SK-N-SH (cell line): Measurements from ENCODE around the gene IZUMO1. TPM values are rescaled to one million over a fixed set of nuclear protein-coding genes. Genes with fewer than 3 reads are reported as not detected.

ENCODE experiments used
- CTCF ChIA-PET: fragments of 300-600, 350-600 bp; formaldehyde crosslinking; extraction: SDS; loops from one replicate; lab custom pipeline; 2021; lab: Yijun Ruan, JAX
- POLR2A ChIA-PET: fragments of 350-600 bp; sonication (Branson Sonifier 250); formaldehyde crosslinking; extraction: SDS; loops from one replicate; lab custom pipeline; 2020; ENCODE audit warnings: antibody characterized with exemption, inconsistent platforms; lab: Yijun Ruan, JAX
- DNase-seq: peaks from one replicate; pipeline ENCODE4 v3.0.0; 2012
- H2AFZ ChIP-seq: fragments of 200-600 bp; sonication (generic); 2 replicates; pipeline ENCODE4 v1.8.1; 2016; ENCODE audit warnings: antibody characterized with exemption, mild to moderate bottlenecking, low read depth
- H3F3A ChIP-seq: fragments of 200-600 bp; sonication (generic); replicated peaks from 2 replicates; pipeline ENCODE3; 2016; ENCODE audit warnings: antibody characterized with exemption, mild to moderate bottlenecking; ENCODE audit not compliant: insufficient read depth
- H3K27ac ChIP-seq, 2 experiments: fragments of 200-500 bp in 1 of 2; fragments of 200-600 bp in 1 of 2; sonication (Bioruptor generic) in 1 of 2; sonication (generic), shearing (Covaris generic) in 1 of 2; 2 replicates each; pipeline versions ENCODE4 v1.5.1 to v1.6.1; 2014 to 2016; ENCODE audit warnings: low read depth in 2 of 2, inconsistent platforms in 1 of 2, low read length in 1 of 2, mild to moderate bottlenecking in 1 of 2, mixed read lengths in 1 of 2
- H3K27me3 ChIP-seq: fragments of 200-600 bp; sonication (generic), shearing (Covaris generic); 2 replicates; pipeline ENCODE4 v1.6.1; 2016; ENCODE audit warnings: mixed run types; ENCODE audit not compliant: insufficient read depth
- H3K36me3 ChIP-seq, 2 experiments: fragments of 200-500 bp in 1 of 2; fragments of 200-600 bp in 1 of 2; sonication (Bioruptor generic) in 1 of 2; sonication (generic) in 1 of 2; replicated peaks in 1 of 2; 2 replicates each; pipeline versions ENCODE3 to v1.5.1; 2014 to 2016; ENCODE audit warnings: low read length in 1 of 2, mild to moderate bottlenecking in 1 of 2; ENCODE audit not compliant: insufficient read depth in 2 of 2, control insufficient read depth in 1 of 2
- H3K4me1 ChIP-seq, 2 experiments: fragments of 200-500 bp in 1 of 2; fragments of 200-600 bp in 1 of 2; sonication (Bioruptor generic) in 1 of 2; sonication (generic), shearing (Covaris generic) in 1 of 2; 2 replicates each; pipeline versions ENCODE4 v1.5.1 to v1.6.1; 2014 to 2016; ENCODE audit warnings: low read depth in 1 of 2, low read length in 1 of 2, mixed run types in 1 of 2; ENCODE audit not compliant: insufficient read depth in 2 of 2, control insufficient read depth in 1 of 2
- H3K4me2 ChIP-seq: fragments of 200-600 bp; sonication (generic), shearing (Covaris generic); 2 replicates; pipeline ENCODE4 v1.6.1; 2017; ENCODE audit warnings: mixed run types
- H3K4me3 ChIP-seq, 2 experiments: fragments of 200-500 bp in 1 of 2; fragments of 200-600 bp in 1 of 2; sonication (Bioruptor generic) in 1 of 2; sonication (generic), shearing (Covaris generic) in 1 of 2; 2 replicates each; pipeline versions ENCODE4 v1.5.1 to v1.8.1; 2014 to 2016; ENCODE audit warnings: low read depth in 2 of 2, inconsistent platforms in 1 of 2, low read length in 1 of 2, mild to moderate bottlenecking in 1 of 2, mixed read lengths in 1 of 2, moderate library complexity in 1 of 2
- H3K79me2 ChIP-seq: fragments of 200-600 bp; sonication (generic); 2 replicates; pipeline ENCODE4 v1.8.1; 2017; ENCODE audit warnings: mild to moderate bottlenecking; ENCODE audit not compliant: insufficient read depth
- H3K9ac ChIP-seq: fragments of 200-600 bp; sonication (generic); 2 replicates; pipeline ENCODE4 v1.6.1; 2017; ENCODE audit warnings: mixed run types
- H3K9me2 ChIP-seq: fragments of 200-600 bp; sonication (generic); 2 replicates; pipeline ENCODE4 v1.6.1; 2017; ENCODE audit warnings: mixed run types
- H3K9me3 ChIP-seq: fragments of 200-600 bp; sonication (generic); 2 replicates; pipeline ENCODE4 v1.6.1; 2017; ENCODE audit warnings: mixed run types, mild to moderate bottlenecking, moderate library complexity
- H4K20me1 ChIP-seq: fragments of 200-600 bp; sonication (generic); 2 replicates; pipeline ENCODE4 v1.6.1; 2017; ENCODE audit warnings: mild to moderate bottlenecking, mixed run types; ENCODE audit not compliant: insufficient read depth
- EP300 ChIP-seq, 2 experiments: IDR thresholded peaks; 2 replicates each; pipeline versions ENCODE4 v1.4.0 to v1.6.1; 2012; ENCODE audit warnings: borderline replicate concordance in 1 of 2, low read depth in 1 of 2, low read length in 1 of 2
- EZH2phosphoT487 ChIP-seq: fragments of 200-600 bp; sonication (generic); IDR thresholded peaks from 2 replicates; pipeline ENCODE4 v1.6.1; 2017; ENCODE audit warnings: low read depth, mixed run types, mild to moderate bottlenecking, antibody characterized with exemption, moderate library complexity, borderline replicate concordance
- FOSL2 ChIP-seq: IDR thresholded peaks from 2 replicates; pipeline ENCODE4 v1.4.0; 2012; ENCODE audit warnings: low read depth, mild to moderate bottlenecking, moderate library complexity, borderline replicate concordance
- FOXM1 ChIP-seq: IDR thresholded peaks from 2 replicates; pipeline ENCODE4 v1.4.0; 2012; ENCODE audit warnings: low read depth, mild to moderate bottlenecking
- GABPA ChIP-seq: IDR thresholded peaks from 2 replicates; pipeline ENCODE4 v1.4.0; 2012; ENCODE audit warnings: low read depth, mild to moderate bottlenecking
- JUND ChIP-seq: IDR thresholded peaks from 2 replicates; pipeline ENCODE4 v1.4.0; 2012
- NRF1 ChIP-seq: IDR thresholded peaks from 2 replicates; pipeline ENCODE4 v1.6.1; 2012; ENCODE audit warnings: low read depth, mild to moderate bottlenecking, low read length
- POLR2AphosphoS5 ChIP-seq: IDR thresholded peaks from 2 replicates; pipeline ENCODE4 v1.6.1; 2012; ENCODE audit warnings: low read depth, low read length
- RAD21 ChIP-seq: IDR thresholded peaks from 2 replicates; pipeline ENCODE4 v1.6.1; 2012; ENCODE audit warnings: mild to moderate bottlenecking, low read length
- RCOR1 ChIP-seq: fragments of 150-350 bp; IDR thresholded peaks from 2 replicates; pipeline ENCODE4 v1.6.1; 2017; ENCODE audit warnings: antibody characterized with exemption, low read length
- RFX5 ChIP-seq: IDR thresholded peaks from 2 replicates; pipeline ENCODE4 v1.6.1; 2012; ENCODE audit warnings: mild to moderate bottlenecking, improper control_type of control experiment, low read length
- RXRA ChIP-seq: IDR thresholded peaks from 2 replicates; pipeline ENCODE4 v1.4.0; 2012; ENCODE audit warnings: low read depth, mild to moderate bottlenecking, borderline replicate concordance
- SIN3A ChIP-seq: IDR thresholded peaks from 2 replicates; pipeline ENCODE4 v1.6.1; 2012; ENCODE audit warnings: low read depth, mild to moderate bottlenecking, low read length, moderate library complexity, borderline replicate concordance
- TAF1 ChIP-seq: IDR thresholded peaks from 2 replicates; pipeline ENCODE4 v1.6.1; 2012; ENCODE audit warnings: low read depth, mild to moderate bottlenecking, low read length, moderate library complexity, borderline replicate concordance
- TCF12 ChIP-seq: IDR thresholded peaks from 2 replicates; pipeline ENCODE4 v1.4.0; 2012
- TEAD4 ChIP-seq: IDR thresholded peaks from 2 replicates; pipeline ENCODE4 v1.4.0; 2012; ENCODE audit warnings: mild to moderate bottlenecking, borderline replicate concordance; ENCODE audit not compliant: insufficient read depth
- WGBS: methylation state at CpG from one replicate; pipeline ENCODE4 v1.1.6; 2017; ENCODE audit warnings: low lambda C conversion rate; 5-methylcytosine and 5-hydroxymethylcytosine counted together
- polyA plus RNA-seq, 3 experiments: library from polyadenylated mRNA; depleted of rRNA; stranded (reverse); fragments of >200 nt; gene quantifications; 2 replicates each; pipeline ENCODE4 v1.2.3, GENCODE V29; 2012
- TF ChIP-seq, protein P1 (sequence below): IDR thresholded peaks from 2 replicates; pipeline ENCODE4 v1.6.1; 2012; ENCODE audit warnings: mild to moderate bottlenecking, low read depth, low read length, moderate library complexity
- TF ChIP-seq, protein P2 (sequence below): fragments of 150-350 bp; IDR thresholded peaks from 2 replicates; pipeline ENCODE4 v1.6.1; 2017; ENCODE audit warnings: antibody characterized with exemption, low read length, low read depth, borderline replicate concordance
- TF ChIP-seq, protein P3 (sequence below): IDR thresholded peaks from 2 replicates; pipeline ENCODE4 v1.4.0; 2012; ENCODE audit warnings: low read depth, borderline replicate concordance
- TF ChIP-seq, protein P4 (sequence below): IDR thresholded peaks from 2 replicates; pipeline ENCODE4; 2012
- TF ChIP-seq, protein P5 (sequence below): IDR thresholded peaks from 2 replicates; pipeline ENCODE4 v1.4.0; 2012; ENCODE audit warnings: low read depth, borderline replicate concordance

The IZUMO1 gene
- polyA plus RNA-seq, 1 of the 3 experiments (the other 2 are of a cell fraction), result 0.03 TPM

DNA sequence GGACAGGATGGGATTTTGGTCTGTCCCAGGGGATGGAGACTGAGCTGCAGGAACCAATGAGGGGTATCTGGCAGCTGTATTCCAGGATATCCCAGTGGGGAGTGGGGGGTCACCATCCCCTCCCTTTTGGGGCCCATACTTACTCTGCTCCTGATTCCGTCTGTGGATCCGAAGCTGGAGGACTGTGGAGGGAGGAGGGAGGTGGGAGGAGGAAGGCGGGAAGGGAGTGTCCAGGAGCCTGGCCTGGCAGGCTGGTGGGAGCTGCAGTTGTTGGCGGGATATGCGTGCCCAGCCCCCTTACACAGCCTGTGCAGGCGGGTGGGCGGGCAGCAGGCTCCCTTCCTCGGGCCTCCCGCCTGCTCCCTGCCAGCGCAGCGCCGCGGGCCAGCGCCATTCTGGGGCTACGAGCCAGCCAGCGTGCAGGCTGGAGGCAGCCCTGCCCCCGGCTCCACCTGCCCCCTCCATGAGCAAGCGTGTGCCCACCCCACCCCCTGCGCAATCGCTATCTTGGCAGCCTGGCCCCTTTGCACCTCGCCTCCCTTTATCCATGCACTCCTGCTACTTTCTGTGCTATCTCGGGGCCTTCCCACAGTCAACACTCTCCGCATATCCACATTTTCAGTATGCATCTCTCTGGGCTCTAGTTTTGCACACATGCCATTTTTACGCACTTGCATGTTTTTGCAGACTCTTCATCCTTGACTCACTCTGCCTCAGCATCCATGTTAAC is 30.0 kb downstream of the IZUMO1 start (continued):
- TF ChIP-seq, protein P1, sequence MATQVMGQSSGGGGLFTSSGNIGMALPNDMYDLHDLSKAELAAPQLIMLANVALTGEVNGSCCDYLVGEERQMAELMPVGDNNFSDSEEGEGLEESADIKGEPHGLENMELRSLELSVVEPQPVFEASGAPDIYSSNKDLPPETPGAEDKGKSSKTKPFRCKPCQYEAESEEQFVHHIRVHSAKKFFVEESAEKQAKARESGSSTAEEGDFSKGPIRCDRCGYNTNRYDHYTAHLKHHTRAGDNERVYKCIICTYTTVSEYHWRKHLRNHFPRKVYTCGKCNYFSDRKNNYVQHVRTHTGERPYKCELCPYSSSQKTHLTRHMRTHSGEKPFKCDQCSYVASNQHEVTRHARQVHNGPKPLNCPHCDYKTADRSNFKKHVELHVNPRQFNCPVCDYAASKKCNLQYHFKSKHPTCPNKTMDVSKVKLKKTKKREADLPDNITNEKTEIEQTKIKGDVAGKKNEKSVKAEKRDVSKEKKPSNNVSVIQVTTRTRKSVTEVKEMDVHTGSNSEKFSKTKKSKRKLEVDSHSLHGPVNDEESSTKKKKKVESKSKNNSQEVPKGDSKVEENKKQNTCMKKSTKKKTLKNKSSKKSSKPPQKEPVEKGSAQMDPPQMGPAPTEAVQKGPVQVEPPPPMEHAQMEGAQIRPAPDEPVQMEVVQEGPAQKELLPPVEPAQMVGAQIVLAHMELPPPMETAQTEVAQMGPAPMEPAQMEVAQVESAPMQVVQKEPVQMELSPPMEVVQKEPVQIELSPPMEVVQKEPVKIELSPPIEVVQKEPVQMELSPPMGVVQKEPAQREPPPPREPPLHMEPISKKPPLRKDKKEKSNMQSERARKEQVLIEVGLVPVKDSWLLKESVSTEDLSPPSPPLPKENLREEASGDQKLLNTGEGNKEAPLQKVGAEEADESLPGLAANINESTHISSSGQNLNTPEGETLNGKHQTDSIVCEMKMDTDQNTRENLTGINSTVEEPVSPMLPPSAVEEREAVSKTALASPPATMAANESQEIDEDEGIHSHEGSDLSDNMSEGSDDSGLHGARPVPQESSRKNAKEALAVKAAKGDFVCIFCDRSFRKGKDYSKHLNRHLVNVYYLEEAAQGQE, result no peak
- no peak for TF ChIP-seq SIN3A
- TF ChIP-seq EZH2phosphoT487, result no peak
- peak in 1 of 2 experiments; percentile 36; a peak in 1 of 4 replicates for TF ChIP-seq EP300 (IDR thresholded peaks at IDR 0.05; ENCODE audit: borderline replicate concordance in 1 of 2, low read depth in 1 of 2, low read length in 1 of 2)
- TF ChIP-seq JUND, result no peak
- TF ChIP-seq RFX5, result no peak
- TF ChIP-seq, protein P2, sequence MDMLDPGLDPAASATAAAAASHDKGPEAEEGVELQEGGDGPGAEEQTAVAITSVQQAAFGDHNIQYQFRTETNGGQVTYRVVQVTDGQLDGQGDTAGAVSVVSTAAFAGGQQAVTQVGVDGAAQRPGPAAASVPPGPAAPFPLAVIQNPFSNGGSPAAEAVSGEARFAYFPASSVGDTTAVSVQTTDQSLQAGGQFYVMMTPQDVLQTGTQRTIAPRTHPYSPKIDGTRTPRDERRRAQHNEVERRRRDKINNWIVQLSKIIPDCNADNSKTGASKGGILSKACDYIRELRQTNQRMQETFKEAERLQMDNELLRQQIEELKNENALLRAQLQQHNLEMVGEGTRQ, result no peak
- no peak for TF ChIP-seq GABPA
- no peak for TF ChIP-seq TEAD4
- no peak for TF ChIP-seq TCF12

DNA sequence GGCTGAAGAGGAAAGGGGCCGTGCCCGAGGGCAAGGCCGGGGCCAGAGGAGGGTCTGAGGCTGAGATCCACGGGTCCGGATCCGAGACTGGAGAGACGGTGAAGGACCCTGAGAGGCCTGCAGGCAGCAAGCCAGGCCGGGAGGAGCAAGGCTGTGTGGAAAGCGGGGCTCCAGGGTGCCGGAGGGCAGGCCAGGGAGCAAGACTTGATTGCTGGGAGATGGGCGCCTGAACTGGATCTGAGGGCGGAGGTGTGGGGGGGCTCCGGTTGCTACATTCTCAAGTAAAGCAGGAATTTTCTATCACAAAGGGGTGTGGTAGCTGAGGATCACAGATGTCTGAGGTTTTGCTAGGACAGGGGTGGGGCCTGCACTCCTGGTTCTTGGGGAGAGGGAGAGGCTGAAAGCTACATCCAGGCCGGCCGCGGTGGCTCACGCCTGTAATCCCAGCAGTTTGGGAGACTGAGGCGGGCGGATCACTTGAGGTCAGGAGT is 31.0 kb downstream of the IZUMO1 start:
- no peak overlapping the region for H2AFZ ChIP-seq
- POLR2A ChIA-PET, result interaction anchor here (1.0 to 2.4 kb wide), 2 partner anchors 18 to 23 kb away, joined by 3 to 11 read pairs; no protein-coding TSS in a partner anchor
- H3K36me3 ChIP-seq, result no peaks in the 10 kb centered on the region
- no peaks in the 10 kb centered on the region for H3K27me3 ChIP-seq
- H3K9me2 ChIP-seq, result no peaks in the 10 kb centered on the region
- H3K9me3 ChIP-seq, result no peaks in the 10 kb centered on the region
- no peak overlapping the region; a peak in 1 of 4 replicates for H3K4me3 ChIP-seq
- H3F3A ChIP-seq, result peaks cover 4% of the 10 kb centered on the region
- no peak overlapping the region for H3K9ac ChIP-seq
- no peaks in the 10 kb centered on the region for H4K20me1 ChIP-seq
- 89% methylated on average over 18 of the region's 19 CpGs for WGBS
- H3K4me2 ChIP-seq, result peak overlapping the region; percentile 95; the same call in 1 of the 2 replicates
- H3K79me2 ChIP-seq, result peaks cover 17% of the 10 kb centered on the region
- CTCF ChIA-PET, result interaction anchor here (1.4 to 4.5 kb wide), 5 partner anchors 23 to 73 kb away, joined by 4 to 30 read pairs (median 7); partner anchors contain the start of gene CA11
- DNase-seq, result no peak
- peaks cover 8 to 34% of the 10 kb centered on the region in 2 experiments; a peak in 2 of 4 replicates for H3K4me1 ChIP-seq
- peak overlapping the region in 1 of 2 experiments; percentile 85; a peak in 1 of 4 replicates for H3K27ac ChIP-seq
- no peak for TF ChIP-seq TAF1
- no peak for TF ChIP-seq GABPA
- TF ChIP-seq RAD21, result no peak
- no peak for TF ChIP-seq SIN3A
- TF ChIP-seq POLR2AphosphoS5, result no peak
- TF ChIP-seq RXRA, result no peak
- no peak for TF ChIP-seq JUND
- TF ChIP-seq, protein P3, sequence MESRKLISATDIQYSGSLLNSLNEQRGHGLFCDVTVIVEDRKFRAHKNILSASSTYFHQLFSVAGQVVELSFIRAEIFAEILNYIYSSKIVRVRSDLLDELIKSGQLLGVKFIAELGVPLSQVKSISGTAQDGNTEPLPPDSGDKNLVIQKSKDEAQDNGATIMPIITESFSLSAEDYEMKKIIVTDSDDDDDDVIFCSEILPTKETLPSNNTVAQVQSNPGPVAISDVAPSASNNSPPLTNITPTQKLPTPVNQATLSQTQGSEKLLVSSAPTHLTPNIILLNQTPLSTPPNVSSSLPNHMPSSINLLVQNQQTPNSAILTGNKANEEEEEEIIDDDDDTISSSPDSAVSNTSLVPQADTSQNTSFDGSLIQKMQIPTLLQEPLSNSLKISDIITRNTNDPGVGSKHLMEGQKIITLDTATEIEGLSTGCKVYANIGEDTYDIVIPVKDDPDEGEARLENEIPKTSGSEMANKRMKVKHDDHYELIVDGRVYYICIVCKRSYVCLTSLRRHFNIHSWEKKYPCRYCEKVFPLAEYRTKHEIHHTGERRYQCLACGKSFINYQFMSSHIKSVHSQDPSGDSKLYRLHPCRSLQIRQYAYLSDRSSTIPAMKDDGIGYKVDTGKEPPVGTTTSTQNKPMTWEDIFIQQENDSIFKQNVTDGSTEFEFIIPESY, result no peak
- TF ChIP-seq RCOR1, result no peak
- TF ChIP-seq FOXM1, result no peak
- no peak for TF ChIP-seq EZH2phosphoT487
- TF ChIP-seq, protein P4, sequence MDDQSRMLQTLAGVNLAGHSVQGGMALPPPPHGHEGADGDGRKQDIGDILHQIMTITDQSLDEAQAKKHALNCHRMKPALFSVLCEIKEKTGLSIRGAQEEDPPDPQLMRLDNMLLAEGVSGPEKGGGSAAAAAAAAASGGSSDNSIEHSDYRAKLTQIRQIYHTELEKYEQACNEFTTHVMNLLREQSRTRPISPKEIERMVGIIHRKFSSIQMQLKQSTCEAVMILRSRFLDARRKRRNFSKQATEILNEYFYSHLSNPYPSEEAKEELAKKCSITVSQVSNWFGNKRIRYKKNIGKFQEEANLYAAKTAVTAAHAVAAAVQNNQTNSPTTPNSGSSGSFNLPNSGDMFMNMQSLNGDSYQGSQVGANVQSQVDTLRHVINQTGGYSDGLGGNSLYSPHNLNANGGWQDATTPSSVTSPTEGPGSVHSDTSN, result no peak
- no peak for TF ChIP-seq NRF1
- no peak for TF ChIP-seq TEAD4
- no peak for TF ChIP-seq FOSL2
- TF ChIP-seq, protein P5, sequence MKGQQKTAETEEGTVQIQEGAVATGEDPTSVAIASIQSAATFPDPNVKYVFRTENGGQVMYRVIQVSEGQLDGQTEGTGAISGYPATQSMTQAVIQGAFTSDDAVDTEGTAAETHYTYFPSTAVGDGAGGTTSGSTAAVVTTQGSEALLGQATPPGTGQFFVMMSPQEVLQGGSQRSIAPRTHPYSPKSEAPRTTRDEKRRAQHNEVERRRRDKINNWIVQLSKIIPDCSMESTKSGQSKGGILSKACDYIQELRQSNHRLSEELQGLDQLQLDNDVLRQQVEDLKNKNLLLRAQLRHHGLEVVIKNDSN, result no peak
